Ovary (tissue), 9 donors: ENCODE results near the gene TMEM131. TPM values are rescaled to one million over a fixed set of nuclear protein-coding genes. Genes with fewer than 3 reads are reported as not detected.

ENCODE experiments used
- DNase-seq, 5 donors: peaks; one replicate each; pipeline ENCODE4 v3.0.0-alpha.2; 2019 to 2020
- H3K27ac ChIP-seq, 2 donors: fragments of 200-600 bp; one replicate each; pipeline versions ENCODE4 v1.5.1 to v1.8.0; 2019 to 2022
- H3K27me3 ChIP-seq: fragments of 200-600 bp; one replicate; pipeline ENCODE4 v1.8.0; 2022
- H3K36me3 ChIP-seq: fragments of 200-600 bp; sonication (generic); one replicate; pipeline ENCODE4 v1.5.1; 2019
- H3K4me1 ChIP-seq: one replicate; pipeline ENCODE4 v1.8.1; 2013; ENCODE audit warnings: mild to moderate bottlenecking, moderate library complexity; ENCODE audit not compliant: insufficient read depth
- H3K4me3 ChIP-seq: fragments of 200-600 bp; sonication (generic); one replicate; pipeline ENCODE4 v1.5.1; 2017
- H3K9me3 ChIP-seq, 2 donors: fragments of 200-600 bp in 1 of 2; sonication (generic) in 1 of 2; one replicate each; pipeline versions ENCODE4 v1.5.1 to v1.8.1; 2013 to 2019; ENCODE audit warnings: mild to moderate bottlenecking in 1 of 2, moderate library complexity in 1 of 2
- EP300 ChIP-seq: sonication (generic); formaldehyde crosslinking; IDR thresholded peaks from one replicate; pipeline ENCODE4 v1.6.1; 2017; ENCODE audit warnings: antibody characterized with exemption
- POLR2A ChIP-seq: fragments of 450-650 bp; IDR thresholded peaks from one replicate; pipeline ENCODE4 v1.6.1; 2017; ENCODE audit warnings: antibody characterized with exemption, mild to moderate bottlenecking, moderate library complexity
- WGBS, 3 donors: extraction: QIAGEN DNeasy Blood & Tissue Kit in 1 of 3; methylation state at CpG; one replicate each; pipeline versions ENCODE4 v1.1.5 to v1.1.7; 2013 to 2017; 5-methylcytosine and 5-hydroxymethylcytosine counted together
- intact Hi-C, 4 donors: fragments of 100-400 bp; cut with DNase I; formaldehyde crosslinking; loops; one replicate each; pipeline versions ENCODE4 v1.11.0 to v1.15.1; 2022 to 2023
- polyA plus RNA-seq, 2 donors: library from polyadenylated mRNA; stranded (reverse); fragments of 200-250 nt in 1 of 2; fragments of 350-450 nt in 1 of 2; fragmentation: Illumina TruSeq in 1 of 2; extraction: RNeasy Lipid Tissue Mini Kit (QIAGEN cat#74804) in 1 of 2; gene quantifications; one replicate each; pipeline ENCODE4 v1.2.3, GENCODE V29; 2013 to 2014
- total RNA-seq, 7 donors: library from RNA; depleted of rRNA in 2 of 7; stranded (reverse); fragments of >200 nt in 2 of 7; fragmentation: NEBNext Ultra II Directional in 3 of 7; extraction: Animal tissue kit (Norgen Biotek cat#: 25700) in 3 of 7; gene quantifications; one replicate each; pipeline versions ENCODE4 v1.1.0 to v1.2.4, GENCODE V29; 2016 to 2023
- TF ChIP-seq, protein P1 (sequence below), 3 donors: fragments of 450-650 bp in 2 of 3; fragments of 200-600 bp in 1 of 3; IDR thresholded peaks; one replicate each; pipeline versions ENCODE4 v1.5.1 to v1.8.0; 2016 to 2022; ENCODE audit warnings: antibody characterized with exemption in 3 of 3, mild to moderate bottlenecking in 1 of 3
- donor health status: DM: no; HTN: no; CAD: no; lungs with moderate emphysema.
- donor health status: DM: no; HTN: no; CAD: no.
- donor health status: Bipolar disorder and iron deficiency.
- donor health status: DM: yes; HTN: yes; CAD: no.
- donor health status: DM: no; HTN: no; CAD: no.
- donor health status: DM: yes; HTN: yes; CAD: no.

TMEM131 gene
- total and polyA plus RNA-seq, 9 donors = 16.1 to 44.0 (median 38.4) TPM

GRCh38 chr2:97969081-97970067, 26.4 kb downstream of the TMEM131 start:
- intact Hi-C loops = loop anchor here in 1 of 4 donors (5.0 kb wide), 1 partner anchor 1507 kb away; no protein-coding TSS in a partner anchor
- H3K27me3 ChIP-seq = no peaks in the 10 kb centered on the region
- DNase-seq = no peak
- TF ChIP-seq EP300 (no peak), POLR2A (no peak)
- TF ChIP-seq, protein P1, sequence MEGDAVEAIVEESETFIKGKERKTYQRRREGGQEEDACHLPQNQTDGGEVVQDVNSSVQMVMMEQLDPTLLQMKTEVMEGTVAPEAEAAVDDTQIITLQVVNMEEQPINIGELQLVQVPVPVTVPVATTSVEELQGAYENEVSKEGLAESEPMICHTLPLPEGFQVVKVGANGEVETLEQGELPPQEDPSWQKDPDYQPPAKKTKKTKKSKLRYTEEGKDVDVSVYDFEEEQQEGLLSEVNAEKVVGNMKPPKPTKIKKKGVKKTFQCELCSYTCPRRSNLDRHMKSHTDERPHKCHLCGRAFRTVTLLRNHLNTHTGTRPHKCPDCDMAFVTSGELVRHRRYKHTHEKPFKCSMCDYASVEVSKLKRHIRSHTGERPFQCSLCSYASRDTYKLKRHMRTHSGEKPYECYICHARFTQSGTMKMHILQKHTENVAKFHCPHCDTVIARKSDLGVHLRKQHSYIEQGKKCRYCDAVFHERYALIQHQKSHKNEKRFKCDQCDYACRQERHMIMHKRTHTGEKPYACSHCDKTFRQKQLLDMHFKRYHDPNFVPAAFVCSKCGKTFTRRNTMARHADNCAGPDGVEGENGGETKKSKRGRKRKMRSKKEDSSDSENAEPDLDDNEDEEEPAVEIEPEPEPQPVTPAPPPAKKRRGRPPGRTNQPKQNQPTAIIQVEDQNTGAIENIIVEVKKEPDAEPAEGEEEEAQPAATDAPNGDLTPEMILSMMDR (IDR thresholded peaks at IDR 0.05) = no peak
- no peak overlapping the region for H3K4me3 ChIP-seq
- peaks cover 10% of the 10 kb centered on the region for H3K4me1 ChIP-seq
- no peaks in the 10 kb centered on the region for H3K36me3 ChIP-seq
- H3K27ac ChIP-seq = no peak overlapping the region
- H3K9me3 ChIP-seq = no peaks in the 10 kb centered on the region
- WGBS, 3 donors = 55 to 66% (median 57%) methylated on average over 4 of the region's 4 CpGs

DNA sequence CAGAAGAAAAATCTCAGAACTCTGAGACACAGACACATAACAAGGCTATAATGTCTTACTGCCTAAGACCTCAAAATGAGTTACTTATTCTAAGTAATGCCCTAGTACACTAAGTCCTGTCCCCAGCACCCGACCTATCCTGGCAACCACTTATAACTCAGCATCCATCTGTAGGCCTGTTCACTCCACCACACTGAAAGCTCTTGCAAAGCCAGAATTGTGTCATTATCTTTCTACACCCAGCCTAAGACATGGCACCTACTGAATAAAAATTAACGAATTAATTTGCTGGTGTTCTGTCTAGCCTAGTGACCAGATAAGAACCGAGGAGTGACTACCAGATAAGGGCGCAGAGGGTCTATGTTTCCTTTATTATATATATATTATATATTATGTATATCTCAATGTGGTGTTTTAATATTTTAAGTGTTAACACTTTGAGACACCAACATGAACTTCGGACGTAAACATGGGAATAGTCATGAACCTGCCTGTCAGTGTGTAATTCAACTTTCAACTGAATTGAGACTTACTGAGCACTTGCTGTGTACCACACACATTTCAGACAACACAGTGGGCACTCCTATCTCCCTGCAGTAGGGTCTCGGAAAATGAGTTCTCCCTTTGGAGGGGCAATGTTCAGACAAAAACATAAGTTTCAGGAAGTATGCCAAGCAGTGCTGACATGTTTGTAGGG, 27.7 kb downstream of the TMEM131 start:
- no peaks in the 10 kb centered on the region for H3K27me3 ChIP-seq
- TF ChIP-seq POLR2A (no peak), EP300 (no peak)
- TF ChIP-seq, protein P1 (IDR thresholded peaks at IDR 0.05) = no peak
- no peaks in the 10 kb centered on the region for H3K9me3 ChIP-seq
- no peaks in the 10 kb centered on the region for H3K36me3 ChIP-seq
- DNase-seq = no peak
- no peak overlapping the region for H3K4me3 ChIP-seq
- intact Hi-C loops = no loop called here
- 76 to 81% (median 80%) methylated on average over 7 of the region's 7 CpGs for WGBS, 3 donors
- H3K27ac ChIP-seq = no peak overlapping the region
- H3K4me1 ChIP-seq = peaks cover 10% of the 10 kb centered on the region

DNA sequence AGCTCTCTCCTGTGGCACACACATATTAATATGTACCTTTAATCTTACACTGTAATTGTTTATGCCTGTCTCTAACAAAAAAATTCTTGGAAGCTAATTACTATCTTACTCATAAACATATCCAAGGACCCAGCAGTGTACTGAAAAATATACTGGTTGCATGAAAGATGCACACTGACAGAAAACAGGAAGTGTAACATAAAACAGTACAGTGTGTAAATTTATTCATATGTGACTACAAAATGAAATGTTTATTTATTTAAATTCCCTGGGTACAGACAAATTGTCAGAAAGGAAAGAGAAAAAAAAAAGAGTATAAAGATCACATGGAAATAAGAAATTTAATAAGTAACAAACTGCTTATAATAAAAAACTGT, 28.5 kb downstream of the TMEM131 start:
- intact Hi-C loops = no loop called here
- no peak overlapping the region for H3K27ac ChIP-seq

GRCh38 chr2:97966545-97967215, 29.1 kb downstream of the TMEM131 start:
- WGBS, 3 donors = 66 to 71% (median 66%) methylated on average over 3 of the region's 3 CpGs
- Histone ChIP-seq H3K27me3 (no peaks in the 10 kb centered on the region), H3K36me3 (no peaks in the 10 kb centered on the region), H3K27ac (no peak overlapping the region), H3K4me1 (peaks cover 9% of the 10 kb centered on the region), H3K9me3 (no peaks in the 10 kb centered on the region), H3K4me3 (no peak overlapping the region)
- TF ChIP-seq, protein P1 (IDR thresholded peaks at IDR 0.05) = no peak
- TF ChIP-seq EP300 (no peak), POLR2A (no peak)
- DNase-seq = no peak
- intact Hi-C loops = no loop called here

More for the DNA sequence above, 28.5 kb downstream of the TMEM131 start:
- Histone ChIP-seq H3K9me3 (no peaks in the 10 kb centered on the region), H3K27me3 (no peaks in the 10 kb centered on the region), H3K4me3 (no peak overlapping the region), H3K36me3 (no peaks in the 10 kb centered on the region), H3K4me1 (peaks cover 9% of the 10 kb centered on the region)
- DNase-seq = no peak
- TF ChIP-seq EP300 (no peak), POLR2A (no peak)
- TF ChIP-seq, protein P1 (IDR thresholded peaks at IDR 0.05) = no peak
